Smooth muscle cell (in vitro differentiated cells): Measurements from ENCODE around the gene RBFOX2. TPM values are rescaled to one million over a fixed set of nuclear protein-coding genes. Genes with fewer than 3 reads are reported as not detected.

ENCODE experiments used
- DNase-seq: peaks from one replicate; lab custom pipeline; 2025; ENCODE audit not compliant: unreplicated experiment; lab: John Stamatoyannopoulos, UW
- H2AFZ ChIP-seq: fragments of 200-600 bp; sonication (generic); 2 replicates; pipeline ENCODE4 v1.6.0; 2016; ENCODE audit warnings: antibody characterized with exemption, low read depth, mild to moderate bottlenecking
- H3F3A ChIP-seq: fragments of 200-600 bp; sonication (generic); 2 replicates; pipeline ENCODE4 v1.6.0; 2017; ENCODE audit warnings: antibody characterized with exemption, low read depth
- H3K27ac ChIP-seq: fragments of 200-600 bp; sonication (generic); 2 replicates; pipeline ENCODE4 v1.5.1; 2016; ENCODE audit warnings: low read depth, mild to moderate bottlenecking
- H3K27me3 ChIP-seq: fragments of 200-600 bp; sonication (generic); 2 replicates; pipeline ENCODE4 v1.6.1; 2016; ENCODE audit warnings: low read depth, mild to moderate bottlenecking
- H3K36me3 ChIP-seq: fragments of 200-600 bp; sonication (generic); 2 replicates; pipeline ENCODE4 v1.5.1; 2016; ENCODE audit warnings: low read depth
- H3K4me1 ChIP-seq: fragments of 200-600 bp; sonication (generic); 2 replicates; pipeline ENCODE4 v1.5.1; 2016; ENCODE audit warnings: low read depth
- H3K4me2 ChIP-seq: fragments of 200-600 bp; sonication (generic); 2 replicates; pipeline ENCODE4 v1.6.0; 2016; ENCODE audit warnings: mild to moderate bottlenecking
- H3K4me3 ChIP-seq: fragments of 200-600 bp; sonication (generic); 2 replicates; pipeline ENCODE4 v1.5.1; 2016; ENCODE audit warnings: mild to moderate bottlenecking
- H3K79me2 ChIP-seq: fragments of 200-600 bp; sonication (generic); 2 replicates; pipeline ENCODE4 v1.6.0; 2016; ENCODE audit warnings: low read depth, mild to moderate bottlenecking
- H3K9ac ChIP-seq: fragments of 200-600 bp; sonication (generic); 2 replicates; pipeline ENCODE4 v1.6.0; 2016; ENCODE audit warnings: low read depth
- H3K9me3 ChIP-seq: fragments of 200-600 bp; sonication (generic); replicated peaks from 2 replicates; pipeline ENCODE4 v1.5.1; 2016; ENCODE audit warnings: low read depth
- H4K20me1 ChIP-seq: fragments of 200-600 bp; sonication (generic); 2 replicates; pipeline ENCODE4 v1.6.0; 2016; ENCODE audit warnings: low read depth
- WGBS: methylation state at CpG from one replicate; pipeline ENCODE4 v1.1.7; 2016; ENCODE audit warnings: low lambda C conversion rate; 5-methylcytosine and 5-hydroxymethylcytosine counted together
- polyA plus RNA-seq: library from polyadenylated mRNA; unstranded; fragments of >200 nt; fragmentation: Nextera tagmentation; extraction: Ambion mirVana; gene quantifications from 2 replicates; pipeline ENCODE4 v1.2.1, GENCODE V29; 2016
- total RNA-seq: library from RNA; depleted of rRNA; stranded (reverse); fragments of >200 nt; gene quantifications from 2 replicates; pipeline ENCODE4 v1.2.3, GENCODE V29; 2014
- TF ChIP-seq, protein P1 (sequence below): fragments of 200-600 bp; sonication (generic); IDR thresholded peaks from 2 replicates; pipeline ENCODE4 v1.5.1; 2017; ENCODE audit warnings: borderline replicate concordance, mild to moderate bottlenecking, antibody characterized with exemption; ENCODE audit not compliant: insufficient read depth, poor library complexity, severe bottlenecking

RBFOX2 gene
- total and polyA plus RNA-seq, 2 experiments from 2014 or later = 128 to 144 TPM

- H3F3A ChIP-seq = peaks cover 30% of the 10 kb centered on the region
- H2AFZ ChIP-seq = no peak overlapping the region
- H3K9ac ChIP-seq = peak overlapping the region; percentile 88
- TF ChIP-seq, protein P1, sequence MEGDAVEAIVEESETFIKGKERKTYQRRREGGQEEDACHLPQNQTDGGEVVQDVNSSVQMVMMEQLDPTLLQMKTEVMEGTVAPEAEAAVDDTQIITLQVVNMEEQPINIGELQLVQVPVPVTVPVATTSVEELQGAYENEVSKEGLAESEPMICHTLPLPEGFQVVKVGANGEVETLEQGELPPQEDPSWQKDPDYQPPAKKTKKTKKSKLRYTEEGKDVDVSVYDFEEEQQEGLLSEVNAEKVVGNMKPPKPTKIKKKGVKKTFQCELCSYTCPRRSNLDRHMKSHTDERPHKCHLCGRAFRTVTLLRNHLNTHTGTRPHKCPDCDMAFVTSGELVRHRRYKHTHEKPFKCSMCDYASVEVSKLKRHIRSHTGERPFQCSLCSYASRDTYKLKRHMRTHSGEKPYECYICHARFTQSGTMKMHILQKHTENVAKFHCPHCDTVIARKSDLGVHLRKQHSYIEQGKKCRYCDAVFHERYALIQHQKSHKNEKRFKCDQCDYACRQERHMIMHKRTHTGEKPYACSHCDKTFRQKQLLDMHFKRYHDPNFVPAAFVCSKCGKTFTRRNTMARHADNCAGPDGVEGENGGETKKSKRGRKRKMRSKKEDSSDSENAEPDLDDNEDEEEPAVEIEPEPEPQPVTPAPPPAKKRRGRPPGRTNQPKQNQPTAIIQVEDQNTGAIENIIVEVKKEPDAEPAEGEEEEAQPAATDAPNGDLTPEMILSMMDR = no peak
- H3K36me3 ChIP-seq = no peaks in the 10 kb centered on the region
- H3K79me2 ChIP-seq = no peaks in the 10 kb centered on the region
- peaks cover 50% of the 10 kb centered on the region for H4K20me1 ChIP-seq
- H3K4me1 ChIP-seq = peaks cover 29% of the 10 kb centered on the region
- H3K27ac ChIP-seq = peak overlapping the region; percentile 96
- DNase-seq = no peak
- H3K4me3 ChIP-seq = no peak overlapping the region
- 19% methylated on average over 9 of the region's 9 CpGs for WGBS
- no peaks in the 10 kb centered on the region for H3K27me3 ChIP-seq
- H3K9me3 ChIP-seq = no peaks in the 10 kb centered on the region
- peak overlapping the region; percentile 72 for H3K4me2 ChIP-seq
These were observed 286.1 kb downstream of the RBFOX2 start for GRCh38 chr22:35742342-35743100.

DNA sequence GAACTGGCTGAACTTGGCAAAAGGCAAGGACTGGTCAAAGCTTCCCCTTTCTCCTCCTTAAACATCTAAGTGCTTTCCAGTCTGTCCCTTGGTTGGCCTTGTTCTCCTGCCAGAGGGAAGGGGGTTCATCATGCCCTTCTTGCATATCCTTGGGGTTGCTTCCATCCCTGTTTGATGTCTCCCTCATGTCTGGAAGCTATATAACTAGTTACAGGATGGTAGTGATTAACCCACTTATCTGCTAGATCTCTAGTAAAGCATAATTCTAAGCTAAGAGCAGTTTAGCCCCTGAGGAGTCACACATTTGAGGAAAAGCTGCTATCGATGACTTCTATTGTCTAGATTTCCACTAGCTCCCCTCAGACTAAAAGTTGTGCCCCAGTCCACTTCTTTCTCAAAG, 288.0 kb downstream of the RBFOX2 start:
- Histone ChIP-seq H3K4me2 (no peak overlapping the region), H3K4me1 (peaks cover 24% of the 10 kb centered on the region), H3K79me2 (no peaks in the 10 kb centered on the region), H3K27me3 (no peaks in the 10 kb centered on the region), H3K27ac (no peak overlapping the region), H3K36me3 (no peaks in the 10 kb centered on the region), H3F3A (peaks cover 27% of the 10 kb centered on the region), H3K9me3 (no peaks in the 10 kb centered on the region), H3K9ac (no peak overlapping the region), H3K4me3 (no peak overlapping the region), H4K20me1 (peaks cover 32% of the 10 kb centered on the region), H2AFZ (no peak overlapping the region)
- TF ChIP-seq, protein P1 = no peak
- DNase-seq = no peak
- 59% methylated on average over 1 of the region's 1 CpG for WGBS

GRCh38 chr22:35739931-35740380, 288.7 kb downstream of the RBFOX2 start:
- H3K9me3 ChIP-seq = no peaks in the 10 kb centered on the region
- TF ChIP-seq, protein P1 = no peak
- peaks cover 25% of the 10 kb centered on the region for H3F3A ChIP-seq
- no peaks in the 10 kb centered on the region for H3K79me2 ChIP-seq
- no peak overlapping the region for H3K9ac ChIP-seq
- no peak overlapping the region for H3K4me2 ChIP-seq
- WGBS = 94% methylated on average over 3 of the region's 3 CpGs
- H3K4me3 ChIP-seq = no peak overlapping the region
- no peak overlapping the region for H3K27ac ChIP-seq
- H4K20me1 ChIP-seq = peaks cover 25% of the 10 kb centered on the region
- H2AFZ ChIP-seq = no peak overlapping the region
- no peaks in the 10 kb centered on the region for H3K36me3 ChIP-seq
- DNase-seq = no peak
- H3K4me1 ChIP-seq = peaks cover 24% of the 10 kb centered on the region
- no peaks in the 10 kb centered on the region for H3K27me3 ChIP-seq
